ENCODE measurements around the gene TENT4B.
A peak's percentile ranks its signal among the peaks of the same experiment; 100 is the strongest.

TENT4B gene

GRCh38 chr16:50256604-50257003 lies 103.5 kb downstream of the TENT4B start:
- no peak for DNase-seq (ENCODE audit: low read depth)

DNA sequence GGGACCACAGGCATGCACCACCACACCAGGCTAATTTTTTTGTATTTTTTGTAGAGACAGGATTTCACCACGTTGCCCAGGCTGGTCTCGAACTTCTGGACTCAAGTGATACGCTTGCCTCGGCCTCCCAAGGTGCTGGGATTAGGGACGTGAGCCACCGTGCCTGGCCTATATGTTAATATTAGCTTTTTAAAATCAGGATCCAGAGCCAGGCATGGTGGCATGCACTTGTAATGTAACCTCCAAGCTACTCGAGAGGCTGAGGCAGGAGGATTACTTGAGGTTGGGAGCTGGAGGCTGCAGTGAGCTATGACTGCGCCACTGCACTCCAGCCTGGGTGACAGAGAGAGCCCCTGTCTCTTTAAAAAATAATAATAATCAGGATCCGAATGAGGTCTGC lies 104.8 kb downstream of the TENT4B start:
- no peak for DNase-seq (ENCODE audit: low read depth)

DNA sequence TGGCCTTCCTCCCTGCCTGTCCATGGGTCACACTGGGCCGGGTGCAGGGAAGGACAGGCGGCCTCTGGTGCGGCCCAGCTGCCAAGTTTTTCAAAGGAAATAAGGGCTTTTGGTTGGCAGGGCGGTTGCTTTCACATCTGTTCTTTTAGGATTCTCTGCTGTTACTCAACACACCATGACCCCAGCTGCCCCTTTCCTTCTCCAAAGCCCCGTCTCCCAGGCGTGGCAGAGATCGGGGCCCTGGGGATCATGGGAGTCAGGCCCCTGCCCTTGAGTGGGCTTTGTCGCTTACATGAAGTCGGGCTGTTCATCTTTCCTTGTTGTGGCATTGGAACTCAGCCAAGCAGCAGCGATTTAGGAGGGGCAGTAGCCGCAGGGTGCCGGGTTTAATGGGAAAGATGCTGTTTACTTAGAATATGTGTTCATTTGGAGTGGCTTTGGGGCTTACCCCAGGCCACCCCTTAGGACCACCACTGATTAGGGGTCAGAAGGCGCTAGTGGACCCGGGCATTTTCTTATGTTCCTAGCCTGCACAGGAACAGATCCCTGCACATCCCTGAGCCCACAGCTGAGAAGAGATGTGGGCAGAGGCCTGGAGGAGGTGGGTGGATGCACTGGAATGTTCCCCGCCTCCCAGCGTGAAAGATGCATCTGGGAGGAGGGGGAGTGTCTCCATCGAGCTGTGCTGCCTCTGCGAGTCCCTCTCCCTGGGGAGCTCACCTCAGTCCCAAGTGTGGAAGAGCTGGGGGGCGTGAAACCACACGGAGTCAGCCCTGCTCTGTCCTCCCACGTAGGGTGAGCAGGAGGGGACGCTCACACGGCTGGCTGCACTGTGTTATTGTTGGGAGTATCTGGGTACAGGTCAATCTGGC lies 106.5 kb downstream of the TENT4B start:
- no peak for DNase-seq (ENCODE audit: low read depth)

DNA sequence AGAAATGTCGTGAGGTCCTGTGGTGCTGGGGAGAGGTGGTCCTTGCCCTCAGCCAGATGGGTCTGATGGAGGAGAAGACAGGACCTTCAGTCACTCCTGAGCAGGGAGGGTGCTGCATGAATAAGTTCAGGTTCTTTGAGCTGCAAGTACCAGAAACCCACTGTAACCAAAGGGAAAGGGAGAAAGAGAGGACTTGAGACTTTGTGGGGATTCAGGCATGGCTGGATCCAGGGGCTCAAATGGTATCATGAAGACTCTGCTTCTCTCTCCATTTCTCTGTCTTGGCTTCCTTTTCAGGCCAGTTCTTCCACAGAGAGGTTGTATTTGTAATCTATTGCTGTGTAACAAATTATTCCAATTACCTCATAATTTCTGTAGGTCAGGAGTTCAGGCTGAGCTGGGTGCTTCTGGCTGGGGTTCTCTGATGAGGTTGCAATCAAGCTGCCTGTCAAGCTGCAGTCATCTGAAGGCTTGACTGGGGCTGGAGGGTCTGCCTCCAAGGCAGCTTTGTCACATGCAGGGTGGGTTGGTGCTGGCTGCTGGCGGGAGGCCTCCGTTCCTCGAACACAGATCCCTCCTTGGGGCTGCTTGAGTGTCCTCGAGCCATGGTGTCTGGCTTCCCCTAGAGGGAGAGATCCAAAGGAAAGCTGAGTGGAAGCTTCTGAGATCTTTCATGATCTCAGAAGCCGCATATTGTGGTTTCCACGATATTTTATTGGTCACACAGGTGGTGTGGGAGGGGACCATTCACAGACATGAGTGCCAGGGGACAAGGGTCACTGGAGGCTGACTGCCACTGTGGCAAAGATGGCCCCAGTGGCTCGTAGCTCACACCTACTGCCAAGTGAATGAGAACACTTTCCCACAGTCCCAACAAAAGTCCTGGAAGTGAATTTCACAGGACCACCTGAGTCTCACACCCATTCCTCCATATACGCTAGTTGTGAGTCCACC lies 107.4 kb downstream of the TENT4B start:
- no peak for DNase-seq (ENCODE audit: low read depth)

DNA sequence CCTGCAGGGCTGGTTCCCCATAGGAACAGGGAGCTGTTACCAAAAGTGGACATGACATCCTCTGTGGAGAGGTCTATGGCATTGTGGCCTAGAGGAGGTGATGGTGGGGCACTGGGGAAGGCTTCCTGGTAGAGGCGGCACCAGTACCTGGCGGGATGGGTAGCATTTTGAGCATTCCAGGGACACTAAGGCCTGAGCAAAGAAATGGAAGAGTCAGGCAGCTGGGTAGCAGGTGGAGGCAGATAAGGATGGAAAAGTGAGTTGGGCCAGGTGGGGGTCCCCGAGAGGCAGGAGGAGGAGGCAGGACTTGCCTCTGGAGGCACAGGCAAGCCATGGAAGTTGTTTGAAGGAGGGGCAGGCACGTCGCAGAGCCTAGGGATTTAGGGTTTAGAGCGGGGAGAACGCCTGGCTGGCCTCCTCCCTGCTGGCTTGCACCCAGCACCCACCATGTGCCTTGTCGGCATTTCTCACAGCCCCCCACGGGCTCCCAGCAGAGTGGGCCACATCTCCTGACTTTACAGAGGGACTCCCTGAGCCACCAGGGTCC lies 108.1 kb downstream of the TENT4B start:
- DNase-seq (ENCODE audit: low read depth), result no peak

GRCh38 chr16:50261707-50262235 lies 108.7 kb downstream of the TENT4B start:
- DNase-seq (ENCODE audit: low read depth), result no peak

- DNase-seq (ENCODE audit: low read depth), result no peak
Measured at GRCh38 chr16:50263060-50263909, 110.2 kb downstream of the TENT4B start.

- DNase-seq (ENCODE audit: low read depth), result no peak
Measured at GRCh38 chr16:50263940-50264929, 111.1 kb downstream of the TENT4B start.

DNA sequence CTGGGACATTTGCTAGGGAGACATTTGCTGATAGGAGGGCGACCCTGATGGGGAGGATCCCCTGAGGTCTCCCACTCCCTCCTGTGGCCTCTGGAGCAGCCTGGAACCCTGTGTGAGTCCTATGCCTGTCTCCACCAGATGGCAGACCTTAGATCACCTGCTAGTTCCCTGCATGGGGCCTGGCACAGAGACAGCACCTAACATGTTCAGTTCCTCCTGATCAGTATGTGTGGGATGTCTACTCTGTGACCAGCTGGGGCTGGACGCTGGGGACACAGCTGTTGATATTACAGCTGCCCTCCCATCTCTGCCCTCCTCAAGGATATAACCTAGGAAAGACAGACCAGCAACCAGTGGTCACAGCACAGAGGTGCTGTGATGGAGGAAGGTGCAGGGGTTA lies 112.2 kb downstream of the TENT4B start:
- no peak for DNase-seq (ENCODE audit: low read depth)

GRCh38 chr16:50265716-50266336 lies 112.7 kb downstream of the TENT4B start:
- no peak for DNase-seq (ENCODE audit: low read depth)

GRCh38 chr16:50266337-50267091 lies 113.4 kb downstream of the TENT4B start, which contains the start of gene ADCY7:
TSS of gene ADCY7 (plus strand) at chr16:50266551. CDS start at chr16:50288180, 21,629 bp downstream.
- DNase-seq (ENCODE audit: low read depth), result peak; percentile 61

GRCh38 chr16:50267151-50267631 lies 114.1 kb downstream of the TENT4B start:
- DNase-seq (ENCODE audit: low read depth), result no peak

GRCh38 chr16:50267651-50268050 lies 114.5 kb downstream of the TENT4B start:
- no peak for DNase-seq (ENCODE audit: low read depth)

- DNase-seq (ENCODE audit: low read depth), result no peak
Measured at GRCh38 chr16:50268352-50268751, 115.2 kb downstream of the TENT4B start.

DNA sequence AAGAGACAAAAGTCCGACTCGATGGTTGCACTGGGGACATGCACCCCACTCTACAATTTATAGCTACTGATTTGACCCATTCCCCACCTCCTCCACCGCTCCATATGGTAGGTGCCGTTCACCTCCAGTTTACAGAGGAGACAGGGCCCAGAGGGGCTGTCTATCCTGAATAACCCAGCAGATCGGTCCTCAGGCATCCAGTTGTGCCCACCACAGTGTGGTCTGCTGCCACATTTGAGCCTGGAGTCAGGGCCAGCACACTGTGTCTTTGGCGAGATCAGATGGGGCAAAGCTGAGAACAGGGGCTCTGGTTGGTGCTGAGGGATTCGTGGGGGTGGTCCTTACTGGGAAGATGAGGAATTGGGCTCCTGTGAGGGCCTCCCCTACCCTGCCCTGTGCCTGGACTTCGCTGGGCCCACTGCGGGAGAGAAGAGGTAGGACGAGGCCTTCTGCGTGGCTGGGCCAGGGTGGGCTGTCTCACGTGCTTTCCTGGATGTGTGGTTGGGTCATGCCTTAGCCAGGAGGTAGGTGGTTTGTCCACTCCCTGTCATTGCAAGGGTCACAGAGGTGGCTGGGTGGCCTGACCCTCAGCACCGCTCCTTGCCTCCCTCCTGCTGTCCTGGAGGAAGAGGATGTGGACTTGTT lies 116.1 kb downstream of the TENT4B start:
- no peak for DNase-seq (ENCODE audit: low read depth)

DNA sequence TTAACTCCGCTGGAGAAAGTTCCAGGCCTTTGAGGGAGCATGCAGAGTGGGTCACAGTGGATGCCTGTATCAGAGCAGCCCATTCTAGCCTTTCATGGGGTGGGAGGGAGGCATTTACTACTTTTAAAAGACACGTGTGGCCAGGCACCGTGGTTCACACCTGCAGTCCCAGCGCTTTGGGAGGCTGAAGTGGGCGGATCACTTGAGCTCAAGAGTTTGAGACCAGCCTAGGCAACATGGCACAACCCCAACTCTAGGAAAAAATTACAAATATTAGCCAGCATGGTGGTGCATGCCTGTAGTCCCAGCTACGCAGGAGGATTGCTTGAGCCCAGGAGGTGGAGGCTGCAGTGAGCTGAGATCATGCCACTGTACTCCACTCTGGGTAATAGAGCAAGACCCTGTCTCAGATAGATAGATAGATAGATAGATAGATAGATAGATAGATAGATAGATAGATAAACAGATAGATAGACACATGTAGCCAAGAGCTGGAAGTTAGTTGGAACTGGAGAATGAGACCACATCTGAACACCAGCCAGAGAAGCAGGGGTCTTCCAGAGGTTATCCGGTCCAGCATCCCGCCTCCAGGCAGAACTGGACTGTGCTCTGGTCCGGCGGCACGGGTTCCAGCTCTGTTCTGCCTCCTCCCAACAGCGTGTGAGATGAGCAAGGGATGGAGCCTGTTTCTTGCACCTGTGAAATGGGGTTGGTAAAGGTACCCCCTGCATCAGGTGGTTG lies 116.8 kb downstream of the TENT4B start:
- no peak for DNase-seq (ENCODE audit: low read depth)

- DNase-seq (ENCODE audit: low read depth), result no peak
Measured at GRCh38 chr16:50270510-50271147, 117.5 kb downstream of the TENT4B start.
